ENCODE measurements around the gene RASA3. TPM values are rescaled to one million over a fixed set of nuclear protein-coding genes. Genes with fewer than 3 reads are reported as not detected.
"Not testable (repeated sequence)": the region's sequence is repeated elsewhere in the genome, so short reads cannot be mapped to it uniquely, and the experiment has no call there.

Gene RASA3
- total RNA-seq, 1 donor from 2014 or later, result 9.3 TPM

DNA sequence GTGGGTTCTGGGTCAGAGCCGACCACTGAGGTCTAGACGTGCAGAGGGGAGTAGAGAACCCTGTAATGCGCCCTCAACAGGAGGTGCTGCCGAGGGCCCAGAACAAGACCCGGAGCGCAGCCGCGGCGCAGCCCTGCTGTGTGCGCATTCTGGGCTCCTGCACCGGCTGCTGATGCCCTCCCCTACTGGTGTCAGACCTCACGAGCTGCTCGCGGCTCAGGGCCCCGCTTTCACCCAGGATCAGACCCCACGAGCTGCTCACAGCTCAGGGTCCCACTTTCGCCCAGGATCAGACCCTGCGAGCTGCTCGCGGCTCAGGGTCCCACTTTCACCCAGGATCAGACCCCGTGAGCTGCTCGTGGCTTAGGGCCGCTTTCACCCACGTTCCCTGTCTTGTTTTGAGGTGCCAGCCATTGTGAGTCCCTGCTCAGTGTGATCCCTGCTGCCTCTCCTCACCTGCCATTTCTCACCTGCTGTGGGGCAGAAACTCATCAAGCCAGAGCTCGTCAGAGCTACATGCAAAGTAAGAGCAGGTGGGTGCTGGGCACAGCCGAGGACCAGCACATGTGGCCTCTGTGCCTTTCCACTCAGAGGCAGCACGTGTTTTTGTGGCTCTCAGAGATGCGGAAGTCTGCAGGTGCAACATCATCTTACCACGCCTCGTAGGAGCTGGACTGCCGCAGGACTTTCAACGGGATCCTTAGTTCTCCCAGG lies 111.5 kb downstream of the RASA3 start:
- H3K4me3 Mint-ChIP-seq, result no peak overlapping the region
- H3K27me3 Mint-ChIP-seq, result no peaks in the 10 kb centered on the region
- H3K27ac Mint-ChIP-seq, result no peak overlapping the region

DNA sequence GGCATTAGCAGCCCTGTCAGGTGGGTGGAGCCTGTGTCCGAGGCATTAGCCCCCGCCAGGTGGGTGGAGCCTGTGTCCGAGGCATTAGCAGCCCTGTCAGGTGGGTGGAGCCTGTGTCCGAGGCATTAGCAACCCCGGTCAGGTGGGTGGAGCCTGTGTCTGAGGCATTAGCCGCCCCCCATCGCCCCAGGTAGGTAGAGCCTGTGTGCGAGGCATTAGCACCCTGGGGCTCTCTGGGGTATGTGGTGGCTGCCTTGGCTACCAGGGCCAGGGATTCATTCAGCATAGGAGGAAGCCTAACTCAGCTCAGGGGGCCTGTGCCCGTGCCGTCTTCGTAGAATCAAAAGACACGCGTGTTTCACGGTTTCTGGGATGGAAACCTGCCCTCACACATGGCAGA lies 112.3 kb downstream of the RASA3 start:
- not testable (repeated sequence) for DNase-seq (ENCODE audit: extremely low spot score, unreplicated experiment); H3K27me3 Mint-ChIP-seq; H3K4me3 Mint-ChIP-seq; H3K36me3 Mint-ChIP-seq; H3K9me3 Mint-ChIP-seq; H3K27ac Mint-ChIP-seq; H3K4me1 Mint-ChIP-seq (ENCODE audit: unreplicated experiment)

More for the DNA sequence above, 111.5 kb downstream of the RASA3 start:
- Mint-ChIP-seq H3K9me3 (no peaks in the 10 kb centered on the region), H3K36me3 (no peaks in the 10 kb centered on the region), H3K4me1 (ENCODE audit: unreplicated experiment) (no peaks in the 10 kb centered on the region)
- DNase-seq (ENCODE audit: extremely low spot score, unreplicated experiment), result no peak
- TF ChIP-seq, protein P1, sequence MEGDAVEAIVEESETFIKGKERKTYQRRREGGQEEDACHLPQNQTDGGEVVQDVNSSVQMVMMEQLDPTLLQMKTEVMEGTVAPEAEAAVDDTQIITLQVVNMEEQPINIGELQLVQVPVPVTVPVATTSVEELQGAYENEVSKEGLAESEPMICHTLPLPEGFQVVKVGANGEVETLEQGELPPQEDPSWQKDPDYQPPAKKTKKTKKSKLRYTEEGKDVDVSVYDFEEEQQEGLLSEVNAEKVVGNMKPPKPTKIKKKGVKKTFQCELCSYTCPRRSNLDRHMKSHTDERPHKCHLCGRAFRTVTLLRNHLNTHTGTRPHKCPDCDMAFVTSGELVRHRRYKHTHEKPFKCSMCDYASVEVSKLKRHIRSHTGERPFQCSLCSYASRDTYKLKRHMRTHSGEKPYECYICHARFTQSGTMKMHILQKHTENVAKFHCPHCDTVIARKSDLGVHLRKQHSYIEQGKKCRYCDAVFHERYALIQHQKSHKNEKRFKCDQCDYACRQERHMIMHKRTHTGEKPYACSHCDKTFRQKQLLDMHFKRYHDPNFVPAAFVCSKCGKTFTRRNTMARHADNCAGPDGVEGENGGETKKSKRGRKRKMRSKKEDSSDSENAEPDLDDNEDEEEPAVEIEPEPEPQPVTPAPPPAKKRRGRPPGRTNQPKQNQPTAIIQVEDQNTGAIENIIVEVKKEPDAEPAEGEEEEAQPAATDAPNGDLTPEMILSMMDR (conservative IDR thresholded peaks at IDR 0.05), result no peak

DNA sequence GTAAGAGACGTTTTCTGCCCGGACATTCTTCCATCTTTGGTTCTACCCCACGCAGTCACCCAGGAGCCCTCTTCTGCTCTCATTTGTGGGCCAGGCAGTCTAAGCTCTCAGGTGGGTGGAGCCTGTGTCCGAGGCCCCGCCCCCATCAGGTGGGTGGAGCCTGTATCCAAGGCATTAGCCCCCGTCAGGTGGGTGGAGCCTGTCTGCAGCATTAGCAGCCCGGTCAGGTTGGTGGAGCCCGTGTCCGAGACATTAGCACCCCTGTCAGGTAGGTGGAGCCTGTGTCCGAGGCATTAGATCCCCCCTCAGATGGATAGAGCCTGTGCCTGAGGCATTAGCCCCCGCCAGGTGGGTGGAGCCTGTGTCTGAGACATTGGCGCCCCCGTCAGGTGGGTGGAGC lies 113.1 kb downstream of the RASA3 start:
- TF ChIP-seq, protein P1 (conservative IDR thresholded peaks at IDR 0.05), result no peak
- Mint-ChIP-seq H3K27ac (no peak overlapping the region), H3K36me3 (no peaks in the 10 kb centered on the region), H3K27me3 (no peaks in the 10 kb centered on the region), H3K9me3 (no peaks in the 10 kb centered on the region), H3K4me1 (ENCODE audit: unreplicated experiment) (peaks cover 4% of the 10 kb centered on the region), H3K4me3 (no peak overlapping the region)
- DNase-seq (ENCODE audit: extremely low spot score, unreplicated experiment), result no peak

DNA sequence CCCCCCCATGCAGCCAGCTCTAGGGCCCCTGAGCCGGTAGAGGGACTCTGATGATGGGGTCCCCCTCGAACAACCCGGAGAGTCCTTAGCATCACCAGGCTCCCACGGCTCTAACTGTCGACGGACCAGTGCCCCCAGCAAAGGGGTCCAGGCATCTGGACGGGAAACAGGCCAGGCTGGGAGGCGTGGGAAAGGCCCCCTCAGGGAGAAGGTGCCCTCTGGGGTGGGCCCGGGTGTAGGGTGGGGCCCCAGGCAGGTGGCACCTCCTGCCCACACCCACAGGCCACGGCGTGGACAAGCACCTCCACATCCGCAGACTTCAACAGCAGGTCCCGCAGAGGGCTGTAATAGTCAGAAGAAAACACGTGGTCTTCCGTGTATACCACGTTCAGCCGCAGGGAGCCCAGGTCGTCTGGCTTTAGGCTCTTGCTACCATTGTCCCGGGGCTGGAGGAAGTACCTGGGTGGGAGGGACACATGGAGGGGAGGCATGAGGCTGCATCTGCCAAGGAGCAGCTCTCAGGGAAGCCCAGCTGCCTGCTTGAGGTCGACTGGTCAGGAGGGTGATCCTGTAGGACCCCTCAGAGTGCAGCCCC lies 113.9 kb downstream of the RASA3 start:
- no peaks in the 10 kb centered on the region for H3K9me3 Mint-ChIP-seq
- TF ChIP-seq, protein P1 (conservative IDR thresholded peaks at IDR 0.05), result no peak
- no peaks in the 10 kb centered on the region for H3K36me3 Mint-ChIP-seq
- no peaks in the 10 kb centered on the region for H3K27me3 Mint-ChIP-seq
- DNase-seq (ENCODE audit: extremely low spot score, unreplicated experiment), result no peak
- H3K4me3 Mint-ChIP-seq, result no peak overlapping the region
- H3K4me1 Mint-ChIP-seq (ENCODE audit: unreplicated experiment), result peaks cover 4% of the 10 kb centered on the region
- H3K27ac Mint-ChIP-seq, result no peak overlapping the region

DNA sequence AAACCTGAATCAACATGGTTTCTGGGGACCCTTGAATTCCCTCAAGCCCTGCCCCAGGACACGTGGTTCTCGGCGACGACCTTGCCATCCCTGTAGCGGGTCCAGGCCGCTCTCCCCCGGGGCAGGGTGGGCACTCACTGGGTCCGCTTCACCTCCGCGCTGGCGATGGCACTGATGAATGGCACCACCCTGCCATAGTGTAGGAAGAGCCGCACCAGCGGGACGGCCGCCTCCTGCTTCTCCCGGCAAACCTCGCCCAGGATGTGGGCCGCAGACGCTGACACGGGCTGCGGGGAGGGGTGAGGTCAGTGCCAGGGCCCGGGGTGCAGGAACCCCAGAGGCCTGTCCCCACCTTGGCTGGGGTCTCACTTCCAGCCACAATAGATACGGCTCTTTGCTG lies 114.5 kb downstream of the RASA3 start:
- peaks cover 4% of the 10 kb centered on the region for H3K4me1 Mint-ChIP-seq (ENCODE audit: unreplicated experiment)
- H3K9me3 Mint-ChIP-seq, result no peaks in the 10 kb centered on the region
- H3K27me3 Mint-ChIP-seq, result no peaks in the 10 kb centered on the region
- no peaks in the 10 kb centered on the region for H3K36me3 Mint-ChIP-seq
- H3K4me3 Mint-ChIP-seq, result no peak overlapping the region
- H3K27ac Mint-ChIP-seq, result no peak overlapping the region
- DNase-seq (ENCODE audit: extremely low spot score, unreplicated experiment), result no peak
- TF ChIP-seq, protein P1 (conservative IDR thresholded peaks at IDR 0.05), result no peak

DNA sequence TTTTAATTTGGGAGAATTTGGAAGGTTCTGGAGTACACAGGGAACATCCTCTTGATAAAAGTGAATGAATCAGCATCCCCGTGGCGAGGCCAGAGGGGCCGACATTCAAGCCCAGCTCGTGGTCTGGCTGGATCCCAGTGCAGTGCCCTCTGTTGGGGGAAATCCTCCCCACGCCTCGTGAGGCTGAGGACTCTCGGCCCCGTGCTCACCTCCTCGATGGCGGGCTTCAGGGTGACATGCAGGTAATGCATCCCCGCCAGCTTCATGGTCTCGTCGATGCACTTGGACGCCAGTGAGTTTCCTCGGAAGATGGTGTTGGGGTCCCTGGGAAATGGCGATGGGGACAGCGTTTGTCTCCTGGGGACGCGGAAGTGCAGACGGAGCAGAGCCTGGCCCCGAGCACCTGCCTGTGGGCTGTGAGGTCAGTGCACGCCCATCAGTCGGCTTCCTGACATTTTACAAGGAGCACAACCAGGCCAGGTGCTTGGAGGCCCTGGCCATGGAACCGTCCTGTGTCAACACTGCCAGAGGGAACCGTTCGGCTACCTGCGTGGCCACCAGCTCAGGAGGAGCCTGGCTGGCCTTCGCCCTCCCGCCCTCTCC lies 115.3 kb downstream of the RASA3 start:
- H3K36me3 Mint-ChIP-seq, result no peaks in the 10 kb centered on the region
- H3K27ac Mint-ChIP-seq, result no peak overlapping the region
- no peak for DNase-seq (ENCODE audit: extremely low spot score, unreplicated experiment)

More for the DNA sequence above, 115.3 kb downstream of the RASA3 start:
- H3K4me3 Mint-ChIP-seq, result no peak overlapping the region
- H3K9me3 Mint-ChIP-seq, result no peaks in the 10 kb centered on the region
- TF ChIP-seq, protein P1 (conservative IDR thresholded peaks at IDR 0.05), result peak; percentile 55
- no peaks in the 10 kb centered on the region for H3K27me3 Mint-ChIP-seq
- H3K4me1 Mint-ChIP-seq (ENCODE audit: unreplicated experiment), result peaks cover 4% of the 10 kb centered on the region
